H9 (cell line): ENCODE data around the gene RNF17. TPM values are rescaled to one million over a fixed set of nuclear protein-coding genes. Genes with fewer than 3 reads are reported as not detected.

ENCODE experiments used
- DNase-seq: peaks from one replicate; pipeline ENCODE4 v3.0.0-alpha.2; 2017
- H2AFZ ChIP-seq: one replicate; pipeline ENCODE4 v1.6.1; 2013; ENCODE audit warnings: mild to moderate bottlenecking, low read length, control low read depth, moderate library complexity
- H2AK5ac ChIP-seq: 2 replicates; pipeline ENCODE4 v1.6.1; 2013; ENCODE audit warnings: low read length, control low read depth, mixed read lengths; ENCODE audit not compliant: insufficient read length
- H2BK120ac ChIP-seq: one replicate; pipeline ENCODE4 v1.6.1; 2013; ENCODE audit warnings: low read depth, mild to moderate bottlenecking, low read length, control low read depth, inconsistent platforms; ENCODE audit not compliant: poor library complexity, severe bottlenecking
- H2BK12ac ChIP-seq: 2 replicates; pipeline ENCODE4 v1.6.1; 2013; ENCODE audit warnings: low read length, control low read depth, mixed read lengths, low read depth; ENCODE audit not compliant: insufficient read length
- H2BK15ac ChIP-seq: 2 replicates; pipeline ENCODE4 v1.6.1; 2013; ENCODE audit warnings: low read depth, low read length, control low read depth
- H2BK20ac ChIP-seq: one replicate; pipeline ENCODE4 v1.6.1; 2013; ENCODE audit warnings: low read depth, mild to moderate bottlenecking, low read length, control low read depth, inconsistent platforms; ENCODE audit not compliant: poor library complexity, severe bottlenecking
- H2BK5ac ChIP-seq: 2 replicates; pipeline ENCODE4 v1.6.1; 2013; ENCODE audit warnings: low read length, control low read depth, mixed read lengths; ENCODE audit not compliant: insufficient read length
- H3K14ac ChIP-seq: 2 replicates; pipeline ENCODE4 v1.6.1; 2013; ENCODE audit warnings: low read length, control low read depth; ENCODE audit not compliant: insufficient read depth
- H3K18ac ChIP-seq: 2 replicates; pipeline ENCODE4 v1.6.1; 2013; ENCODE audit warnings: low read depth, mild to moderate bottlenecking, mixed read lengths, low read length, control low read depth; ENCODE audit not compliant: insufficient read length
- H3K23ac ChIP-seq: 2 replicates; pipeline ENCODE4 v1.6.1; 2013; ENCODE audit warnings: low read length, control low read depth, mixed read lengths, low read depth; ENCODE audit not compliant: insufficient read length
- H3K23me2 ChIP-seq: 2 replicates; pipeline ENCODE4 v1.6.1; 2013; ENCODE audit warnings: low read depth, mild to moderate bottlenecking, mixed read lengths, low read length, control low read depth; ENCODE audit not compliant: insufficient read length, poor library complexity, severe bottlenecking
- H3K27ac ChIP-seq: 2 replicates; pipeline ENCODE4 v1.5.1; 2013; ENCODE audit warnings: low read length, control low read depth, mixed read lengths, low read depth; ENCODE audit not compliant: insufficient read length
- H3K27me3 ChIP-seq: 2 replicates; pipeline ENCODE4 v1.6.1; 2013; ENCODE audit warnings: low read length, control low read depth, inconsistent platforms; ENCODE audit not compliant: insufficient read depth
- H3K4ac ChIP-seq: 2 replicates; pipeline ENCODE4 v1.6.1; 2013; ENCODE audit warnings: low read depth, mild to moderate bottlenecking, control low read depth, inconsistent platforms, low read length, moderate library complexity
- H3K4me1 ChIP-seq: 2 replicates; pipeline ENCODE4 v1.6.1; 2013; ENCODE audit warnings: low read length, control low read depth, inconsistent platforms; ENCODE audit not compliant: insufficient read depth
- H3K4me2 ChIP-seq: 2 replicates; pipeline ENCODE4 v1.6.1; 2013; ENCODE audit warnings: low read length, control low read depth, mixed read lengths; ENCODE audit not compliant: insufficient read length, insufficient read depth
- H3K56ac ChIP-seq: 2 replicates; pipeline ENCODE4 v1.6.1; 2013; ENCODE audit warnings: low read depth, mild to moderate bottlenecking, mixed read lengths, low read length, control low read depth; ENCODE audit not compliant: insufficient read length
- H3K79me1 ChIP-seq: 2 replicates; pipeline ENCODE4 v1.6.1; 2013; ENCODE audit warnings: low read depth, mild to moderate bottlenecking, moderate library complexity, low read length, control low read depth, inconsistent platforms; ENCODE audit not compliant: insufficient read depth, poor library complexity, severe bottlenecking
- H3K79me2 ChIP-seq: 2 replicates; pipeline ENCODE4 v1.6.1; 2013; ENCODE audit warnings: low read length, control low read depth, inconsistent platforms; ENCODE audit not compliant: insufficient read depth
- H3K9ac ChIP-seq: 2 replicates; pipeline ENCODE4 v1.6.1; 2013; ENCODE audit warnings: low read length, control low read depth, mixed read lengths; ENCODE audit not compliant: insufficient read length; ENCODE audit errors: extremely low read depth
- H3K9me3 ChIP-seq: one replicate; pipeline ENCODE4 v1.6.1; 2013; ENCODE audit warnings: low read depth, low read length, inconsistent platforms; ENCODE audit not compliant: control insufficient read depth
- H3T11ph ChIP-seq: one replicate; pipeline ENCODE4 v1.6.1; 2013; ENCODE audit warnings: mild to moderate bottlenecking, low read length, control low read depth, inconsistent platforms
- H4K20me1 ChIP-seq: one replicate; pipeline ENCODE4 v1.6.1; 2013; ENCODE audit not compliant: control insufficient read depth, insufficient read length, insufficient read depth
- H4K5ac ChIP-seq: 2 replicates; pipeline ENCODE4 v1.6.1; 2013; ENCODE audit warnings: low read depth, mild to moderate bottlenecking, mixed read lengths, low read length, control low read depth; ENCODE audit not compliant: insufficient read length
- H4K8ac ChIP-seq: replicated peaks from 2 replicates; pipeline ENCODE4 v1.6.1; 2013; ENCODE audit warnings: low read length, control low read depth, mixed read lengths, low read depth; ENCODE audit not compliant: insufficient read length
- H4K91ac ChIP-seq: 2 replicates; pipeline ENCODE4 v1.6.1; 2013; ENCODE audit warnings: low read depth, mild to moderate bottlenecking, moderate library complexity, mixed read lengths, low read length, control low read depth; ENCODE audit not compliant: insufficient read length
- H3K27ac Mint-ChIP-seq, 3 experiments: 2 replicates in 2 of 3; 3 replicates in 1 of 3; pipeline ENCODE4 v1.8.0; 2020 to 2021; ENCODE audit warnings: mixed read lengths in 3 of 3, mild to moderate bottlenecking in 1 of 3, moderate library complexity in 1 of 3
- H3K27me3 Mint-ChIP-seq: 2 replicates; pipeline ENCODE4 v1.8.0; 2021; ENCODE audit warnings: low read depth, mild to moderate bottlenecking, moderate library complexity, mixed read lengths
- H3K36me3 Mint-ChIP-seq, 3 experiments: 2 replicates in 2 of 3; 3 replicates in 1 of 3; pipeline ENCODE4 v1.8.0; 2020 to 2021; ENCODE audit warnings: low read depth in 3 of 3, mixed read lengths in 3 of 3; ENCODE audit not compliant: insufficient read depth in 1 of 3
- H3K4me1 Mint-ChIP-seq, 2 experiments: 2 replicates each; pipeline ENCODE4 v1.8.0; 2020; ENCODE audit warnings: mixed read lengths in 2 of 2
- H3K4me3 Mint-ChIP-seq, 2 experiments: 2 replicates in 1 of 2; 3 replicates in 1 of 2; pipeline ENCODE4 v1.8.0; 2020 to 2021; ENCODE audit warnings: mild to moderate bottlenecking in 2 of 2, mixed read lengths in 2 of 2, moderate library complexity in 1 of 2
- H3K9me3 Mint-ChIP-seq, 2 experiments: 2 replicates in 1 of 2; 3 replicates in 1 of 2; pipeline ENCODE4 v1.8.0; 2020; ENCODE audit warnings: mild to moderate bottlenecking in 2 of 2, mixed read lengths in 2 of 2, moderate library complexity in 1 of 2
- WGBS: extraction: QIAGEN DNeasy Blood & Tissue Kit; methylation state at CpG from one replicate; pipeline ENCODE4 v1.1.7; 2013; ENCODE audit warnings: missing lambda C conversion rate, low lambda C conversion rate, mixed read lengths; ENCODE audit not compliant: insufficient read length; ENCODE audit errors: extremely low coverage; 5-methylcytosine and 5-hydroxymethylcytosine counted together
- total RNA-seq: library from RNA; stranded (reverse); gene quantifications from 2 replicates; pipeline ENCODE4 v1.2.1, GENCODE V29; 2021
- TF ChIP-seq, protein P1 (sequence below): fragments of 200-600 bp; sonication (generic); conservative IDR thresholded peaks from 3 replicates; pipeline ENCODE4 v1.8.0; 2021; ENCODE audit warnings: antibody characterized with exemption, mild to moderate bottlenecking

The RNF17 gene
- total RNA-seq, 1 experiment from 2014 or later: not detected

DNA sequence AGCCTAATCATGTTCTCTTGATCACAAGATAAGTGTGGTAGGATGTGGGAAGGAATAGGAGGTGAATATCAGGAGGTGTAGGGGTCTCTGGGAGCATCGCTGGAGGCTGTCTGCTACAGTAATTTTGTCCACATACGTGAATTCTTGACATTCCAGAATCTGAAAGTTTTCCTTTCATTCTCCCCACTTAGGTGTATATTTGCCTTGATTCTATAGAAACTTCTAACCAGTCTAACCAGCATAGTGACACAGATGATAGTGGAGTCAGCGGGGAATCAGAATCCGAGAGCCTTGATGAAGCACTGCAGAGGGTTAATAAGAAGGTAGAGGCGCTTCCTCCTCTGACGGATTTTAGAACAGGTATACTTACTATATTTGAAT is 106.4 kb downstream of the RNF17 start:
- Histone ChIP-seq H4K5ac (no peak overlapping the region), H3K18ac (no peak overlapping the region), H4K8ac (no peak overlapping the region), H3K23ac (no peak overlapping the region), H3K27ac (no peak overlapping the region), H2AK5ac (no peak overlapping the region), H3K23me2 (no peaks in the 10 kb centered on the region), H3K9me3 (no peaks in the 10 kb centered on the region), H2BK15ac (no peak overlapping the region), H2BK12ac (no peak overlapping the region), H2BK120ac (no peak overlapping the region), H3K14ac (no peak overlapping the region), H3K27me3 (no peaks in the 10 kb centered on the region), H2BK5ac (no peak overlapping the region), H3K4me2 (no peak overlapping the region), H3K79me1 (no peaks in the 10 kb centered on the region), H4K91ac (no peak overlapping the region), H3K9ac (no peak overlapping the region), H4K20me1 (no peaks in the 10 kb centered on the region), H3T11ph (no peak overlapping the region), H3K56ac (no peak overlapping the region), H3K4me1 (no peaks in the 10 kb centered on the region), H3K79me2 (no peaks in the 10 kb centered on the region), H3K4ac (no peak overlapping the region), H2AFZ (no peak overlapping the region), H2BK20ac (no peak overlapping the region)
- H3K4me1 Mint-ChIP-seq: no peaks in the 10 kb centered on the region
- TF ChIP-seq, protein P1, sequence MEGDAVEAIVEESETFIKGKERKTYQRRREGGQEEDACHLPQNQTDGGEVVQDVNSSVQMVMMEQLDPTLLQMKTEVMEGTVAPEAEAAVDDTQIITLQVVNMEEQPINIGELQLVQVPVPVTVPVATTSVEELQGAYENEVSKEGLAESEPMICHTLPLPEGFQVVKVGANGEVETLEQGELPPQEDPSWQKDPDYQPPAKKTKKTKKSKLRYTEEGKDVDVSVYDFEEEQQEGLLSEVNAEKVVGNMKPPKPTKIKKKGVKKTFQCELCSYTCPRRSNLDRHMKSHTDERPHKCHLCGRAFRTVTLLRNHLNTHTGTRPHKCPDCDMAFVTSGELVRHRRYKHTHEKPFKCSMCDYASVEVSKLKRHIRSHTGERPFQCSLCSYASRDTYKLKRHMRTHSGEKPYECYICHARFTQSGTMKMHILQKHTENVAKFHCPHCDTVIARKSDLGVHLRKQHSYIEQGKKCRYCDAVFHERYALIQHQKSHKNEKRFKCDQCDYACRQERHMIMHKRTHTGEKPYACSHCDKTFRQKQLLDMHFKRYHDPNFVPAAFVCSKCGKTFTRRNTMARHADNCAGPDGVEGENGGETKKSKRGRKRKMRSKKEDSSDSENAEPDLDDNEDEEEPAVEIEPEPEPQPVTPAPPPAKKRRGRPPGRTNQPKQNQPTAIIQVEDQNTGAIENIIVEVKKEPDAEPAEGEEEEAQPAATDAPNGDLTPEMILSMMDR: no peak
- no peaks in the 10 kb centered on the region for H3K9me3 Mint-ChIP-seq
- WGBS: no CpG with 5 or more reads among the region's 6 CpGs
- H3K4me3 Mint-ChIP-seq: no peak overlapping the region
- H3K27me3 Mint-ChIP-seq: no peaks in the 10 kb centered on the region; the same call in 1 of the 2 replicates
- no peaks in the 10 kb centered on the region for H3K36me3 Mint-ChIP-seq
- H3K27ac Mint-ChIP-seq: no peak overlapping the region
- DNase-seq: no peak
